GM18870 (cell line): ENCODE data around the gene NBPF15.
A peak's percentile ranks its signal among the peaks of the same experiment; 100 is the strongest.
"Not testable (repeated sequence)": the region's sequence is repeated elsewhere in the genome, so short reads cannot be mapped to it uniquely, and the experiment has no call there.

Experiments used
- ATAC-seq: cut with Tn5 transposase; IDR thresholded peaks from one replicate; pipeline ENCODE4 v1.9.1; 2021; ENCODE audit warnings: moderate library complexity; ENCODE audit not compliant: unreplicated experiment

Gene NBPF15

GRCh38 chr1:144461136-144461759, at the start of gene NBPF15:
TSS of gene NBPF15 (minus strand) at chr1:144461669. CDS start at chr1:144440003, 21,666 bp downstream.
- ATAC-seq = peak; percentile 77

- ATAC-seq = not testable (repeated sequence)
These were observed 35.0 kb upstream of the NBPF15 start for GRCh38 chr1:144496429-144496828.

- not testable (repeated sequence) for ATAC-seq
These were observed 32.7 kb upstream of the NBPF15 start for GRCh38 chr1:144494130-144494529.

GRCh38 chr1:144490394-144490793, 28.9 kb upstream of the NBPF15 start:
- ATAC-seq = not testable (repeated sequence)

GRCh38 chr1:144487002-144487401, 25.5 kb upstream of the NBPF15 start:
- not testable (repeated sequence) for ATAC-seq

- ATAC-seq = not testable (repeated sequence)
These were observed 23.9 kb upstream of the NBPF15 start for GRCh38 chr1:144485048-144485993.

- not testable (repeated sequence) for ATAC-seq
These were observed 12.4 kb upstream of the NBPF15 start for GRCh38 chr1:144473897-144474296.

GRCh38 chr1:144471434-144471833, 10.0 kb upstream of the NBPF15 start:
- ATAC-seq = not testable (repeated sequence)

GRCh38 chr1:144461778-144462177, 309 bp upstream of the NBPF15 start:
- not testable (repeated sequence) for ATAC-seq

- not testable (repeated sequence) for ATAC-seq
These were observed 783 bp downstream of the NBPF15 start for GRCh38 chr1:144460686-144461085.

GRCh38 chr1:144442402-144442801, 19.1 kb downstream of the NBPF15 start:
- ATAC-seq = not testable (repeated sequence)

- ATAC-seq = not testable (repeated sequence)
These were observed 21.7 kb downstream of the NBPF15 start for GRCh38 chr1:144439737-144440136.

GRCh38 chr1:144418891-144419694, 42.4 kb downstream of the NBPF15 start:
- ATAC-seq = not testable (repeated sequence)

GRCh38 chr1:144413404-144414118, 47.9 kb downstream of the NBPF15 start:
- not testable (repeated sequence) for ATAC-seq

GRCh38 chr1:144412491-144413403, 48.7 kb downstream of the NBPF15 start:
- ATAC-seq = peak; percentile 87

- ATAC-seq = not testable (repeated sequence)
These were observed 49.4 kb downstream of the NBPF15 start for GRCh38 chr1:144412068-144412471.

GRCh38 chr1:144402807-144403206, 58.7 kb downstream of the NBPF15 start:
- not testable (repeated sequence) for ATAC-seq

- not testable (repeated sequence) for ATAC-seq
These were observed 89.8 kb downstream of the NBPF15 start for GRCh38 chr1:144371651-144372050.
